Tibial artery (tissue), 4 donors: ENCODE data around the gene TIAM2.
A peak's percentile ranks its signal among the peaks of the same experiment; 100 is the strongest.

ENCODE experiments used
- DNase-seq, 2 donors: peaks; one replicate each; pipeline ENCODE4 v3.0.0-alpha.2; 2019
- H3K27ac ChIP-seq, 2 donors: fragments of 200-600 bp; sonication (generic) in 1 of 2; 1 replicate in 1 of 2; 2 replicates in 1 of 2; pipeline ENCODE4 v1.5.1; 2018 to 2019; ENCODE audit warnings: mild to moderate bottlenecking in 1 of 2
- H3K27me3 ChIP-seq, 2 donors: fragments of 200-600 bp; sonication (generic) in 1 of 2; one replicate each; pipeline versions ENCODE4 v1.5.1 to v1.6.0; 2016 to 2019
- H3K36me3 ChIP-seq, 3 donors: fragments of 200-600 bp; sonication (generic) in 2 of 3; one replicate each; pipeline ENCODE4 v1.5.1; 2016 to 2019; ENCODE audit warnings: mild to moderate bottlenecking in 2 of 3
- H3K4me1 ChIP-seq, 4 donors: fragments of 200-600 bp; sonication (generic) in 2 of 4; 1 replicate in 3 of 4; 2 replicates in 1 of 4; pipeline ENCODE4 v1.5.1; 2016 to 2019
- H3K4me3 ChIP-seq, 2 donors: fragments of 200-600 bp; sonication (generic) in 1 of 2; 1 replicate in 1 of 2; 2 replicates in 1 of 2; pipeline ENCODE4 v1.5.1; 2018 to 2019; ENCODE audit warnings: mild to moderate bottlenecking in 2 of 2
- H3K9me3 ChIP-seq, 3 donors: fragments of 200-600 bp; sonication (generic) in 1 of 3; one replicate each; pipeline ENCODE4 v1.5.1; 2016 to 2019
- CTCF ChIP-seq, 2 experiments: fragments of 200-600 bp in 1 of 2; fragments of 450-650 bp in 1 of 2; IDR thresholded peaks; one replicate each; pipeline ENCODE4 v1.5.1; 2017 to 2019; ENCODE audit warnings: antibody characterized with exemption in 2 of 2, mild to moderate bottlenecking in 1 of 2, moderate library complexity in 1 of 2
- intact Hi-C: fragments of 100-400 bp; cut with DNase I; formaldehyde crosslinking; loops from one replicate; pipeline ENCODE4 v1.15.0; 2023; ENCODE audit warnings: low total_unique reads

TIAM2 gene

GRCh38 chr6:155125906-155126305, 130.8 kb downstream of the TIAM2 start:
- Histone ChIP-seq H3K4me3 (no peak overlapping the region), H3K36me3 (peaks cover 0 to 13% (median 8%) of the 10 kb centered on the region in 3 donors), H3K27ac (no peak overlapping the region), H3K9me3 (no peaks in the 10 kb centered on the region), H3K27me3 (no peaks in the 10 kb centered on the region), H3K4me1 (peaks cover 0 to 24% (median 0%) of the 10 kb centered on the region in 4 donors)
- no peak for TF ChIP-seq CTCF (IDR thresholded peaks at IDR 0.05)
- no peak for DNase-seq
- intact Hi-C loops, result no loop called here

GRCh38 chr6:155126727-155127439, 131.8 kb downstream of the TIAM2 start:
- H3K36me3 ChIP-seq, result peaks cover 0 to 13% (median 8%) of the 10 kb centered on the region in 3 donors
- H3K4me3 ChIP-seq, result no peak overlapping the region
- H3K27ac ChIP-seq, result peak overlapping the region in 1 of 2 donors; percentile 31
- no peak for TF ChIP-seq CTCF (IDR thresholded peaks at IDR 0.05)
- DNase-seq, result no peak
- no peaks in the 10 kb centered on the region for H3K27me3 ChIP-seq
- peaks cover 0 to 18% (median 0%) of the 10 kb centered on the region in 4 donors for H3K4me1 ChIP-seq
- intact Hi-C loops, result no loop called here
- H3K9me3 ChIP-seq, result no peaks in the 10 kb centered on the region

GRCh38 chr6:155128977-155129376, 133.9 kb downstream of the TIAM2 start:
- TF ChIP-seq CTCF (IDR thresholded peaks at IDR 0.05), result no peak
- intact Hi-C loops, result no loop called here
- H3K27ac ChIP-seq, result no peak overlapping the region

GRCh38 chr6:155129744-155130143, 134.6 kb downstream of the TIAM2 start:
- no peak for TF ChIP-seq CTCF (IDR thresholded peaks at IDR 0.05)

More at GRCh38 chr6:155128977-155129376, 133.9 kb downstream of the TIAM2 start:
- no peak for DNase-seq
- H3K36me3 ChIP-seq, result peaks cover 0 to 13% (median 8%) of the 10 kb centered on the region in 3 donors
- H3K9me3 ChIP-seq, result no peaks in the 10 kb centered on the region
- peaks cover 0 to 15% (median 0%) of the 10 kb centered on the region in 4 donors for H3K4me1 ChIP-seq
- no peak overlapping the region for H3K4me3 ChIP-seq
- no peaks in the 10 kb centered on the region for H3K27me3 ChIP-seq

GRCh38 chr6:155130161-155130853, 135.2 kb downstream of the TIAM2 start:
- no peak for TF ChIP-seq CTCF (IDR thresholded peaks at IDR 0.05)
- H3K27me3 ChIP-seq, result no peaks in the 10 kb centered on the region
- no peaks in the 10 kb centered on the region for H3K9me3 ChIP-seq
- H3K4me3 ChIP-seq, result no peak overlapping the region
- H3K4me1 ChIP-seq, result peaks cover 0 to 15% (median 0%) of the 10 kb centered on the region in 4 donors
- no peak overlapping the region for H3K27ac ChIP-seq
- no peak for DNase-seq
- H3K36me3 ChIP-seq, result peaks cover 0 to 13% (median 8%) of the 10 kb centered on the region in 3 donors
- intact Hi-C loops, result no loop called here

More at GRCh38 chr6:155129744-155130143, 134.6 kb downstream of the TIAM2 start:
- Histone ChIP-seq H3K4me1 (peaks cover 0 to 15% (median 0%) of the 10 kb centered on the region in 4 donors), H3K9me3 (no peaks in the 10 kb centered on the region), H3K27me3 (no peaks in the 10 kb centered on the region), H3K27ac (no peak overlapping the region), H3K4me3 (no peak overlapping the region), H3K36me3 (peaks cover 0 to 13% (median 8%) of the 10 kb centered on the region in 3 donors)
- intact Hi-C loops, result no loop called here
- no peak for DNase-seq
